Measurements from ENCODE around the gene GGCT.

- TF ChIP-seq CTCF (IDR thresholded peaks at IDR 0.05) (no peak), EZH2 (IDR thresholded peaks at IDR 0.05) (no peak)
Measured at GRCh38 chr7:30475580-30475979, 29.0 kb downstream of the GGCT start.

Data from neural progenitor cell (in vitro differentiated cells).